Osteoblast (primary cell): ENCODE measurements around the gene ACTN3. TPM values are rescaled to one million over a fixed set of nuclear protein-coding genes. Genes with fewer than 3 reads are reported as not detected.

Source experiments
- DNase-seq: peaks from one replicate; pipeline ENCODE4 v3.0.0; 2011; ENCODE audit warnings: low spot score, mixed read lengths; ENCODE audit not compliant: insufficient read length; ENCODE audit errors: missing footprints
- H2AFZ ChIP-seq: 2 replicates; pipeline ENCODE4 v1.6.0; 2011; ENCODE audit warnings: mild to moderate bottlenecking, low read length
- H3K27ac ChIP-seq: 2 replicates; pipeline ENCODE4 v1.5.1; 2011; ENCODE audit warnings: mild to moderate bottlenecking, low read depth, low read length, moderate library complexity
- H3K27me3 ChIP-seq: 2 replicates; pipeline ENCODE4 v1.6.0; 2012; ENCODE audit warnings: mild to moderate bottlenecking, control low read depth, inconsistent platforms, low read length, moderate library complexity; ENCODE audit not compliant: insufficient read depth
- H3K36me3 ChIP-seq: 2 replicates; pipeline ENCODE4 v1.5.1; 2011; ENCODE audit warnings: mild to moderate bottlenecking, low read length, control low read depth, moderate library complexity; ENCODE audit not compliant: insufficient read depth
- H3K4me1 ChIP-seq: 2 replicates; pipeline ENCODE4 v1.5.1; 2011; ENCODE audit warnings: mild to moderate bottlenecking, low read length, control low read depth, moderate library complexity; ENCODE audit not compliant: insufficient read depth
- H3K4me2 ChIP-seq: 2 replicates; pipeline ENCODE4 v1.6.0; 2011; ENCODE audit warnings: mild to moderate bottlenecking, low read length; ENCODE audit not compliant: insufficient read depth
- H3K4me3 ChIP-seq: fragments of 200-600 bp; sonication (generic); 3 replicates; pipeline ENCODE4 v1.5.1; 2012; ENCODE audit warnings: mild to moderate bottlenecking, low read length, inconsistent platforms; ENCODE audit not compliant: insufficient read depth
- H3K79me2 ChIP-seq: 2 replicates; pipeline ENCODE4 v1.6.0; 2012; ENCODE audit warnings: mild to moderate bottlenecking, low read length, control low read depth, inconsistent platforms; ENCODE audit not compliant: insufficient read depth
- H3K9me3 ChIP-seq: 2 replicates; pipeline ENCODE4 v1.5.1; 2011; ENCODE audit warnings: low read depth, low read length, control low read depth
- H4K20me1 ChIP-seq: 2 replicates; pipeline ENCODE4 v1.6.0; 2012; ENCODE audit warnings: mild to moderate bottlenecking, low read length, control low read depth; ENCODE audit not compliant: insufficient read depth
- total RNA-seq: library from RNA; depleted of rRNA; stranded (reverse); fragments of >200 nt; gene quantifications from 2 replicates; pipeline ENCODE4 v1.2.3, GENCODE V29; 2012
- TF ChIP-seq, protein P1 (sequence below): IDR thresholded peaks from 2 replicates; pipeline ENCODE4 v1.5.1; 2011; ENCODE audit warnings: mild to moderate bottlenecking, low read depth, low read length, moderate library complexity; ENCODE audit errors: extremely low read depth

ACTN3 gene
- total RNA-seq, 1 donor = under 0.01 TPM

GRCh38 chr11:66509131-66509561 is 37.6 kb upstream of the ACTN3 start:
- Histone ChIP-seq H3K4me3 (no peak overlapping the region), H2AFZ (no peak overlapping the region)
- DNase-seq = no peak

DNA sequence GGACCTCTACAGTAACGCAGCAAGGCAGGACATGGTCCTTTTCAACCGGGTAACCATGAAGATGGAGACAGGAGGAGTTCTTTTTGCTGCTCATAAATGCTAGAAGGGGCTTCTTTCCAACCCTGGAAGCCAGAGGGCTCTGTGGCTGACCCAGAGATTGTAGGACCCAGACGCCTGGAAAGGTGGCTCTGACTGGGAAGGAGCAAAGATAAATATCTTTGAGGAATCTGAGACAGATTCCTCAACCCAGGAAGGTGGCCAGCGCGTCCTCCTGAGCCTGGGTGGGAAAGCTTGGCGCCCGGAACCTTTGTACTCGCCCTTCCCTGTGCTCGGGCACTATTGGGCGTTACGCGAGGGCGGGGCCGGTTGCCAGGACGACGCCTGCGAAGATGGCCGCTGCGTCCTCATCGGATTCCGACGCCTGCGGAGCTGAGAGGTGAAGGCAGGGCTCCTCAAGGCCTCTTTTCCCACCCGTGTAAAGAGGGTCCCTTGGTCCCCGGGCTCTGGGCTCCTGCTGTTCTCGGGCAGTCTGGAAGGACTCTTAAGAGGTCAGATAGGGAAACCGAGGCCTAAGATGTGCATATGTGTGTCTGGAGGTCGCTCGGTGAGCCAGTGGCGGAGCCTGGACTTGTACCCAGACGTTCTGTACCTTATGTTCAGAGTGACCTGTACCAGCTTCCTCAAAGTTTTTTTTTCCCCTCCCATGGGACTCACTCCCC is 36.3 kb upstream of the ACTN3 start, which contains the start of gene BBS1:
TSS of gene BBS1 (plus strand) at position 365 of the 719 bp plus-strand sequence. CDS start at position 390, 25 bp downstream.
- DNase-seq = peak; percentile 97
- TF ChIP-seq, protein P1, sequence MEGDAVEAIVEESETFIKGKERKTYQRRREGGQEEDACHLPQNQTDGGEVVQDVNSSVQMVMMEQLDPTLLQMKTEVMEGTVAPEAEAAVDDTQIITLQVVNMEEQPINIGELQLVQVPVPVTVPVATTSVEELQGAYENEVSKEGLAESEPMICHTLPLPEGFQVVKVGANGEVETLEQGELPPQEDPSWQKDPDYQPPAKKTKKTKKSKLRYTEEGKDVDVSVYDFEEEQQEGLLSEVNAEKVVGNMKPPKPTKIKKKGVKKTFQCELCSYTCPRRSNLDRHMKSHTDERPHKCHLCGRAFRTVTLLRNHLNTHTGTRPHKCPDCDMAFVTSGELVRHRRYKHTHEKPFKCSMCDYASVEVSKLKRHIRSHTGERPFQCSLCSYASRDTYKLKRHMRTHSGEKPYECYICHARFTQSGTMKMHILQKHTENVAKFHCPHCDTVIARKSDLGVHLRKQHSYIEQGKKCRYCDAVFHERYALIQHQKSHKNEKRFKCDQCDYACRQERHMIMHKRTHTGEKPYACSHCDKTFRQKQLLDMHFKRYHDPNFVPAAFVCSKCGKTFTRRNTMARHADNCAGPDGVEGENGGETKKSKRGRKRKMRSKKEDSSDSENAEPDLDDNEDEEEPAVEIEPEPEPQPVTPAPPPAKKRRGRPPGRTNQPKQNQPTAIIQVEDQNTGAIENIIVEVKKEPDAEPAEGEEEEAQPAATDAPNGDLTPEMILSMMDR = no peak
- Histone ChIP-seq H2AFZ (peak within 1 kb of the TSS; percentile 97), H3K27ac (peak within 1 kb of the TSS; percentile 69), H3K4me1 (peaks cover 11% of the 10 kb centered on the region), H3K27me3 (no peaks in the 10 kb centered on the region), H3K4me3 (peak within 1 kb of the TSS; percentile 95), H3K9me3 (no peaks in the 10 kb centered on the region), H3K4me2 (peak within 1 kb of the TSS; percentile 98), H3K79me2 (peaks cover 15% of the 10 kb centered on the region), H3K36me3 (peaks cover 21% of the 10 kb centered on the region), H4K20me1 (peaks cover 2% of the 10 kb centered on the region)

More at GRCh38 chr11:66509131-66509561, 37.6 kb upstream of the ACTN3 start:
- Histone ChIP-seq H3K79me2 (peaks cover 15% of the 10 kb centered on the region), H3K27me3 (no peaks in the 10 kb centered on the region), H3K4me1 (peaks cover 11% of the 10 kb centered on the region), H3K9me3 (no peaks in the 10 kb centered on the region), H3K27ac (no peak overlapping the region), H4K20me1 (peaks cover 2% of the 10 kb centered on the region), H3K4me2 (no peak overlapping the region), H3K36me3 (peaks cover 16% of the 10 kb centered on the region)
- TF ChIP-seq, protein P1 = no peak

GRCh38 chr11:66510990-66511339 is 35.7 kb upstream of the ACTN3 start:
- peaks cover 2% of the 10 kb centered on the region for H4K20me1 ChIP-seq
- no peaks in the 10 kb centered on the region for H3K9me3 ChIP-seq
- H2AFZ ChIP-seq = peak overlapping the region; percentile 97
- H3K4me1 ChIP-seq = peaks cover 11% of the 10 kb centered on the region
- TF ChIP-seq, protein P1 = no peak
- H3K27me3 ChIP-seq = no peaks in the 10 kb centered on the region
- H3K4me2 ChIP-seq = peak overlapping the region; percentile 98
- H3K4me3 ChIP-seq = peak overlapping the region; percentile 95
- peaks cover 26% of the 10 kb centered on the region for H3K36me3 ChIP-seq
- DNase-seq = peak; percentile 49
- peak overlapping the region; percentile 69 for H3K27ac ChIP-seq
- peaks cover 15% of the 10 kb centered on the region for H3K79me2 ChIP-seq

DNA sequence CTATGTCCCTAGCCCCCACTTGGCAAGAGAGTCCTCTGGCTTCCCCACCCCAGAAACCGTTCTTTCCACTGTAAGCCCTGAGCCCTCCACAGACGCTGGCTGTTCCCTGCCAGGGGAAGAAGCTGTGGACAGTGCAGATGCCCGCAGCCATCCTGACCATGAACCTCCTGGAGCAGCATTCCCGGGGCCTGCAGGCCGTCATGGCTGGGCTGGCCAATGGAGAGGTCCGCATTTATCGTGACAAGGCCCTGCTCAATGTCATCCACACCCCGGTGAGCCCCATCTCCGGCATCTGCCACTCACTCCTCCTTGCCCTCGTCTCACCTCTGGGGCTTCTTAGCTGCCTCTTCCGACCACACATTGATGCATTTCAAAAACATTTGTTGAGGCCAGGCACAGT is 23.1 kb upstream of the ACTN3 start:
- H4K20me1 ChIP-seq = no peaks in the 10 kb centered on the region
- no peaks in the 10 kb centered on the region for H3K79me2 ChIP-seq
- H3K9me3 ChIP-seq = no peaks in the 10 kb centered on the region
- no peak overlapping the region for H3K27ac ChIP-seq
- no peak for DNase-seq
- H3K36me3 ChIP-seq = peaks cover 35% of the 10 kb centered on the region
- no peak overlapping the region for H3K4me2 ChIP-seq
- no peaks in the 10 kb centered on the region for H3K27me3 ChIP-seq
- H2AFZ ChIP-seq = no peak overlapping the region
- no peak overlapping the region for H3K4me3 ChIP-seq
- TF ChIP-seq, protein P1 = no peak
- no peaks in the 10 kb centered on the region for H3K4me1 ChIP-seq
